Effector CD8-positive, alpha-beta T cell (primary cell): ENCODE data around the gene CMTM2.
"Not testable (repeated sequence)": the region's sequence is repeated elsewhere in the genome, so short reads cannot be mapped to it uniquely, and the experiment has no call there.

Experiments used
- DNase-seq: peaks from one replicate; lab custom pipeline; 2025; lab: John Stamatoyannopoulos, UW

The CMTM2 gene

DNA sequence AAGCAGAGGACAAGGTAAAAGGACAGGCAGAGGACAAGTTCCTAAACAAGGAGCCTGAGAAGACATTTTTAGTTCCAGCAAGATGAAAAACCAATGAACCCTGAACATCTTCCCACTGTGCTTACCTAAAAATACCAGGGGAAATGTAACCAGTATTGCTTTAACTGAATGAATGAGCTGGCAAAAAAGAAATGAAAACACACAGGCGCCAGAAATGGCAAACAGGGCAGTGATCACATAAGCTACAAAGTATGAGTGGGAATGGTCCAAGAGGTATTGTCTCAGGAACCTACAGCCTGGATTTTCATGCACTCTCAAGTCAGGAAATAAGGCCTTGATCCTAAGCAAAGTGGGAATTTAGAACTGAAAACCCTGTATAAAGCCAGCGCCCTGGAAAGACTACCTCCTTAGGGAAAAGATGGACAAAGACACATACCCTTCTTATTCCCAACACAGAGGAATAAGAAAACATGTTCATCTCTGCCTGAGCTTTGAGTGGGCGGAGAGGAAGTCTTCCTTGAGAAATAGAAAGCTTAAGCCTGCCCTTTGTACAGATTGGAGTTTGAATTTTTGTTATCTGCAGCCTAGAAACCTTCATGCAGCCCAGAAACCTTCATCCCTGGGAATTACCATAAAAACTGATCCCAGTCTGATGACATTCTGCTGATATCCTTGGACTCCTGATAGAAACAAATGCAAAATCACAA lies 2.1 kb downstream of the CMTM2 start:
- no peak for DNase-seq

DNA sequence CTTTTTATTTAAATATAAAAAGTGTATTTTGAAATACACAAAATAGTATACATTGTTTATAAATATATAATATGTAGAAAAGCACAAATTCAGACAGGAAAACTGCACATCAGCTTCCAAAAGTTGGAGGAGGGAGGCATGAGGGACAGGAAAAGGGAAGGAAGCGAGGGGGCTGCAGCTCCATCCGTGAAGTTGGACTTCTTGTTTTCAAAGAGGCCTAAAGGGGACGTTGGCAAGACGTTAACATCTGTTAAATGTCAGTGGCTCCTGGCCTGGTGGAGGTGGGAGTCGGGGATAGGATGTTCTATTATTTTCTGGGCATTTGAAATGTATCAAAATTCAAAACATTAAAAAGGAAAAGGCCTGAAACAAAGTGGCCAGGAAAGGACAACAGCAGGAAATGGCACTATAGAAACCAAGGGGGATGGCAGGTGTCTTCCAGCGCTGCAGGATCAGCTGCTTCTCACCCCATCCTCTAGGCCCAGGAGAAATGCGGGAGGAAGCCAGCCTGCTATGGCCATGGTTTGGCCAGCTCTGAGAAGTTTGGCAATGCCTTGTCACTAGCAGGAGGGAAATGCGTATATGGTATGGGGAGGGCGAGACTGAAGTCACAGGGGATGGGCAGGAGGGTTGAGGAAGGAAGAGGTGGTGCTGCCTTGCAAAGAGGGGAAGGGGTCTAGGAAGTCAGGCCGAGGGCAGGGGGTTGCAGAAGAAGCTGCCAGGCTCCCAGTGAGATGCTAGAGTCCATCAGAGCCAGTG lies 6.4 kb downstream of the CMTM2 start:
- DNase-seq, result no peak

DNA sequence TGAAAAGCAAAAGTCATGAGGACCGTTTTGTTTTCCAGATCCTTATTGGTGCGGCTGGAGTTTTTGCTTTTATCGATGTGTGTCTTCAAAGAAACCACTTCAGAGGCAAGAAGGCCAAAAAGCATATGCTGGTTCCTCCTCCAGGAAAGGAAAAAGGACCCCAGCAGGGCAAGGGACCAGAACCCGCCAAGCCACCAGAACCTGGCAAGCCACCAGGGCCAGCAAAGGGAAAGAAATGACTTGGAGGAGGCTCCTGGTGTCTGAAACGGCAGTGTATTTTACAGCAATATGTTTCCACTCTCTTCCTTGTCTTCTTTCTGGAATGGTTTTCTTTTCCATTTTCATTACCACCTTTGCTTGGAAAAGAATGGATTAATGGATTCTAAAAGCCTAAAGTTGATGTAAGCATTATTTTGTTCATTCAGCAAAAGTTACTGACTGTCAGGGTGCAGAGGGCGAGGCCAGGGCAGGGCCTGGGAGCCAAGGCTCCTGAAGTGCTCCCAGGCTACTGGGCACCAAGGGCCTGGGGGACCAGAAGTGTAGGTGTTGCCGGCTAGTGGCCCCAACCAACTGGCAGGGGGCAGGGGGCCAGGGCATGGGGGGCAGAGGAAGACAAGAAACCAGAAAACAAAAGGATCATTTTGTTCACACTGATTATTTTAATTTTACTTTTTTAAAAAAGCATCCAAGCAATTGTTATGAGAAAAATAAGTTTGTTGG lies 8.8 kb downstream of the CMTM2 start:
- no peak for DNase-seq

DNA sequence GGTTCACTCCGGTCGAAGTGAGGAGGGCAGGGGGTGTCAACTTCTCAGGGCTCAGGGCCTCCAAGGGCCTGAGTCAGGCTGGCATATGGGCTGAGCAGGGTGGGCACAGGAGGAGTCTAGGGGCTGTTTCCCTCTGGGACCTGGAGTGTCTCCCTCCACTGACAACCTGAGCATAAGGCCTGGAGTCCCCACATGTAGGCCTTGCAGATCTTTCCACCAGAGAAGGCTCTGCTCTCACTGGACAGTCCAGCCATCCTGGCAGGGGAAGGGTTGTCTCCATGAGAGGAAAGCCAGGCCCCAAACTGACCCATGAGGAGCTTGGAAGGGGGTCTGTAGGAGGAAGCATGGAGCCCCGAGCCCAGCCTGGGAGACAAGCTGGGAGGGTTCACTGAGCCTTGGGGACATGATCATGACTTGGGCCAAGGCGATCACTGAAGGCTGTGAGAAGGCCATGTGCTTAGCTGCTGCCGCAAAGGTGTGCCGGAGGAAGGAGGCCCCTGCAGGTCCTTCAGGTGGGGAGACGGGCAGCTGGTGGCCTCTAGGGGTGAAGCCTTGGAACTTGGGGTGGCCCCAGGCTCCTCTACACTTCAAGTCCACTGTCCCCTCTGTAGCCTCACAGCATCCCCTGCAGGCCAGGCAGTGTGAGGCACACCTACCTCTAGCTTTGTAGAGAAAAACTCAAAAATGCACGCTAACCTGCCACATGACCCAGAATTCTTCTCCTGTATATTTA lies 9.9 kb downstream of the CMTM2 start:
- peak; percentile 32 for DNase-seq

GRCh38 chr16:66590322-66590721 lies 11.1 kb downstream of the CMTM2 start:
- no peak for DNase-seq

DNA sequence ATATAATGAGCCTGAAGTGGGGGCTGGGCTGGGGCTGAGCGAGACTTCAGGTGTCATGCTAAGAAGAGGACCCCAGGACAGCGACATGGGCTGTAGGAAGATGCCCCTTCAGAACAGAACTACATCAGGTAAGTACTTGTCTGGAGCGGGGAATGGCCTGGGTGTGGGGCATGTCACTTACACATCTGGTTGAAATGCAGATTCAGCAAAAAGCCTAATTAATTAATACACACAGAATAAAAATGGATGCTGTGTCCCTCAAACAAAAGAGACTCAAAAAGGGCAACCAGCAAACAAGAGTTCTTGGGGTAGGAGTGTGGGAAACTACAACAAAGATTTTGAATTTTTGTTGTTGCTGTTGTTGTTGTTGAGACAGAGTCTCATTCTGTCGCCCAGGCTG lies 11.8 kb downstream of the CMTM2 start:
- no peak for DNase-seq

DNA sequence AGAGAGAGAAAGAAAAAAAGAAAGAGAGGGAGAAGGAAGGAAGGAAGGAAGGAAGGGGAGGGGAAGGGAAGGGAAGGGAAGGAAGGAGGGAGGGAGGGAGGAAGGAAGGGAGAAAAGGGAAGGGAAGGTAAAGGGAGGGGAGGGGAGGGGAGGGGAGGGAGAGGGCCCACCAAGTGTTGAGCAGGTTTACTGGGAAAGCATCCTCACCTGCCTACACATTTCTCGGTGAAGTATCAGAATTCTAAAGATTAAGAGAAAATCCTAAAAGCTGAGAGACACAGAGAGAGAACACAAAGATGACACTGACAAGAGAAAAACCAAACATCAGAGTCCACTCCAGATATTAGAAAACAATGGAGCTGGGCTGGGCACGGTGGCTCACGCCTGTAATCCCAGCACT lies 13.0 kb downstream of the CMTM2 start:
- no peak for DNase-seq

DNA sequence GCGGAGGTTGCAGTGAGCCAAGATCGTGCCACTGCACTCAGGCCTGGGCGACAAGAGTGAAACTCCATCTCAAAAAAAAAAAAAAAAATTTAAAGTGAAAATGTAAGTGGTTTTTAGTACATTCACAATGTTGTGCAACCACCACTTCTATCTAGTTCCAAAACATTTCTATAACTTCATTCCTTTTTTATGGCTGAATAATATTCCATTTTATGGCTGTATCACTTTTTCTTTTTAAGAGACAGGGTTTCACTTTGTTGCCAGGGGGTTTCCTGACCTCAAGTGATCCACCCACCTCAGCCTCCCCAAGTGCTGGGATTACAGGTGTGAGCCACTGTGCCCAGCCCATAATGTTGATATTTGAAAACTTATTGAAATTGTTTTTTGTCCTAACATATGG lies 13.6 kb downstream of the CMTM2 start:
- no peak for DNase-seq

DNA sequence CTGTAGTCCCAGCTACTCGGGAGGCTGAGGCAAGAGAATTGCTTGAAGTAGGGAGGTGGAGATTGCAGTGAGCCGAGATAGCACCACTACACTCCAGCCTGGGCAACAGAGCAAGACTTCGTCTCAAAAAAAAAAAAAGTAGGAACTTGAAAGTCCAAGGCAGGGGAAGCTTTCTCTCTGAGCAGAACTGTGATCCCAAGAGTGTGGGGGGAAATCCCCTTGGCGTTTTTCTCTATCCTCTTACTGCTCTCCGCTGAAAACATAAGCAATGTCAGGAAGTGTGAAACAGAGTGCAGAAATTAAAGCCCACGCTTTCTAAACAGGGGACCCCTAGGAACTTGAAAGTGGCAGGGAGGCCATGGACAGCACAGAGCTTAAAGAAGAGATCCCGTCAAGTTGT lies 15.5 kb downstream of the CMTM2 start:
- no peak for DNase-seq

- not testable (repeated sequence) for DNase-seq
These were observed 17.3 kb downstream of the CMTM2 start for GRCh38 chr16:66596559-66596958.

- no peak for DNase-seq
These were observed 18.0 kb downstream of the CMTM2 start for GRCh38 chr16:66596986-66597848.

- no peak for DNase-seq
These were observed 18.8 kb downstream of the CMTM2 start for GRCh38 chr16:66598111-66598510.

DNA sequence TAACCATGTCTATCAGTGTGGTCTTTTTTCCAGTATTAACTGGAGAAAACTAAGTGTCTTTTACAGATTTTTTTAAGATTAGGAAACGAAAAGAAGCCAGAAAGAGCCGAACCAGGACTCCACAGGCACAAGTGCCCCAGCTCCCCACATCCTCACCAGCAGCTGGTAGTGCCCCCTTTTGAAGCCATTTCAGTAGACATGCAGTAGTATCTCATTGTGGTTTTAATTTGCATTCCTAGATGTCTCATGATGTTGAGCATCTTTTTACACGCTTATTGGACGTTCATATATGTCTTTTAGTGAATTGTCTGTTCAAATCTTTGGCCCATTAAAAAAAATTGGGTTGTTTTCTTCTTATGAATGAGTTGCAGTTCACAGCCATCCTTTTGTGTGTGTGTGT lies 20.5 kb downstream of the CMTM2 start:
- DNase-seq, result no peak

GRCh38 chr16:66600477-66600876 lies 21.2 kb downstream of the CMTM2 start:
- no peak for DNase-seq

DNA sequence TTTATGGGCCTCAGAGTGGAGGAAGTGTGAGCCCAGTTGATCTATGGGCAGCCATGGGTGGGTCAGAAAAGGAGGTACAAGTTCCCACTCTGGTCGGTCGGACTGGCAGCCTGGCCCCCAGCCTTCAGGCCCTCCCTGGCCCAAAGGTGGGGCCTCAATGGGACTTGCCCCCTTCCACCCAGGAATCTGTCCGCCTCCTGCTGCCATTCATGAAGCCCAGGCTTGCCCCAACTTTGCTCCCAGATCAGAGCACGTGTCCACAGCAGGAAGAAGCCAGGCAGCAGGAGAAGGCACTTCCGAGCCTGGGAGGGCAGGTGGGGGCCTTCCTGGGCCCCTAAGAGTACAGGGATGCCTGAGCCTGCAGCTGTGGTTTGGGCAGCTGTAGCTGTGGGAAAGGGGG lies 22.2 kb downstream of the CMTM2 start:
- no peak for DNase-seq

DNA sequence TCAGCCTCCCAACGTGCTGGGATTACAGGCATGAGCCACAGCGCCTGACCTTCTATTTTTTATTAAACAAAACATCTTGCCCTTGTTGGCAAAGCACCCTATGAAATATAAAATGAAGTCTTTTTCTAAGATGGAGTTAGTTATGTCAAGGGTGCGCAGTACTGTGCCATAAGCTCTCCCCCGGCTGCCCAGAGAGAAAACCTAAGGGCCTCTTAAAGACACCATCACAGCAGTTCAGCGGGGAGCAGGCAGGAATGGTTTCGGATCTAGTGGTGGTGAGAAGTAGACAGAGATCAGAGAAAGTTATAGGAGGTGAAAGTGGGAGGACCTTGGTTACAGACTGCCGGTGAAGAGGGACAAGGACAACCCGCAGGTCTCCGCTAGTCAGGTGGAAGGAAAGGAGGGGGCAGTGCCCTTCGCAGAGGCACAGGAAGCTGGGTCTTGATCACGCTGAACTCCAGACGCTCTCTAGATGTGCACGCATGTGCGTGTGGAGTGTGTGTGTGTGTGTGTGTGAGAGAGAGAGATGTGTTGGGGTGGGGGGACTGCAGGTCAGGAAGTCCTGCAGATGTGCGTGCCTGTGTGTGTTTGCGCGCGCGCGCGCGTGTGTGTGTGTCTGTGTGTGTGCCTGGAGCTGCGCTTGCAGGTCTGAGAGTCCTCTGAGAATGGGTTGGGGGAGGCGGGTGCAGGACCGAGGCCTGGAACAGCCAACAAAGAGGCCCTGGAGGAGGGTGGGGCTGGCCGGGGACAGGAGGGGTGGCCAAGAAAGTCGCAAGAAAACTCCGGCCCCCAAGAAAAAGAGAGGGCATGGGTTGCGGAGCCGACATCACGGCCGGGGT lies 24.5 kb downstream of the CMTM2 start:
- peak; percentile 44 for DNase-seq

GRCh38 chr16:66604376-66605176 lies 25.3 kb downstream of the CMTM2 start, which contains the start of gene CMTM3:
CMTM3 (plus strand) TSS chr16:66604704; CDS start chr16:66604806, 102 bp downstream.
- DNase-seq, result peak; percentile 58

GRCh38 chr16:66605177-66605978 lies 26.1 kb downstream of the CMTM2 start:
- peak; percentile 36 for DNase-seq
